HG03103 (cell line): ENCODE measurements around the gene NAPA.

Experiments
- ATAC-seq: cut with Tn5 transposase; IDR thresholded peaks from one replicate; pipeline ENCODE4 v1.9.1; 2021; ENCODE audit warnings: low read depth; ENCODE audit not compliant: unreplicated experiment

Gene NAPA

GRCh38 chr19:47467914-47468313 lies 46.9 kb downstream of the NAPA start:
- ATAC-seq = no peak

- no peak for ATAC-seq
Observed at GRCh38 chr19:47465957-47466356, 48.9 kb downstream of the NAPA start.

- no peak for ATAC-seq
Observed at GRCh38 chr19:47464675-47465419, 50.0 kb downstream of the NAPA start.

- ATAC-seq = no peak
Observed at GRCh38 chr19:47461876-47462275, 53.0 kb downstream of the NAPA start.

GRCh38 chr19:47459477-47459876 lies 55.4 kb downstream of the NAPA start:
- ATAC-seq = no peak

- no peak for ATAC-seq
Observed at GRCh38 chr19:47458672-47459071, 56.2 kb downstream of the NAPA start.

- no peak for ATAC-seq
Observed at GRCh38 chr19:47456721-47457474, 58.0 kb downstream of the NAPA start.

GRCh38 chr19:47450478-47450877 lies 64.4 kb downstream of the NAPA start:
- no peak for ATAC-seq

GRCh38 chr19:47448360-47448727 lies 66.5 kb downstream of the NAPA start:
- no peak for ATAC-seq

- ATAC-seq = no peak
Observed at GRCh38 chr19:47447470-47448359, 67.1 kb downstream of the NAPA start.

GRCh38 chr19:47446534-47447469 lies 68.1 kb downstream of the NAPA start:
- no peak for ATAC-seq

GRCh38 chr19:47445937-47446402 lies 68.9 kb downstream of the NAPA start:
- no peak for ATAC-seq

GRCh38 chr19:47445527-47445926 lies 69.3 kb downstream of the NAPA start:
- no peak for ATAC-seq

GRCh38 chr19:47444388-47444821 lies 70.5 kb downstream of the NAPA start:
- no peak for ATAC-seq

GRCh38 chr19:47443331-47443730 lies 71.5 kb downstream of the NAPA start:
- ATAC-seq = no peak

GRCh38 chr19:47438793-47439220 lies 76.1 kb downstream of the NAPA start:
- no peak for ATAC-seq
